MM.1S (cell line): ENCODE data around the gene COMMD3.

ENCODE experiments used
- DNase-seq: peaks from one replicate; pipeline ENCODE4 v3.0.0-alpha.2; 2015
- H2AFZ ChIP-seq: fragments of 300-600 bp; sonication (generic); 2 replicates; pipeline ENCODE4 v1.6.0; 2016; ENCODE audit warnings: antibody characterized with exemption, low read length
- H3F3A ChIP-seq: fragments of 300-600 bp; sonication (generic); 2 replicates; pipeline ENCODE4 v1.6.1; 2016; ENCODE audit warnings: mild to moderate bottlenecking, antibody characterized with exemption, low read length, moderate library complexity, mixed read lengths; ENCODE audit not compliant: insufficient read depth
- H3K27ac ChIP-seq: fragments of 300-600 bp; sonication (generic); 2 replicates; pipeline ENCODE4 v1.5.1; 2016; ENCODE audit warnings: mild to moderate bottlenecking, low read length
- H3K27me3 ChIP-seq: fragments of 300-600 bp; sonication (generic); replicated peaks from 2 replicates; pipeline ENCODE4 v1.6.0; 2016; ENCODE audit warnings: low read length; ENCODE audit not compliant: insufficient read depth
- H3K36me3 ChIP-seq: fragments of 300-600 bp; sonication (generic); replicated peaks from 2 replicates; pipeline ENCODE4 v1.6.1; 2016; ENCODE audit warnings: mild to moderate bottlenecking, low read length, mixed read lengths; ENCODE audit not compliant: insufficient read depth
- H3K4me1 ChIP-seq: fragments of 300-600 bp; sonication (generic); 2 replicates; pipeline ENCODE4 v1.6.1; 2016; ENCODE audit warnings: low read length, mixed read lengths
- H3K4me2 ChIP-seq: fragments of 300-600 bp; sonication (generic); 2 replicates; pipeline ENCODE4 v1.6.0; 2016; ENCODE audit warnings: low read depth, low read length
- H3K4me3 ChIP-seq: fragments of 300-600 bp; sonication (generic); 2 replicates; pipeline ENCODE4 v1.5.1; 2016; ENCODE audit warnings: low read length, mixed read lengths
- H3K79me2 ChIP-seq: fragments of 300-600 bp; sonication (generic); 2 replicates; pipeline ENCODE4 v1.6.1; 2016; ENCODE audit warnings: mixed run types, low read length, mixed read lengths
- H3K9ac ChIP-seq: fragments of 300-600 bp; sonication (generic); 2 replicates; pipeline ENCODE4 v1.6.1; 2016; ENCODE audit warnings: low read length, mixed read lengths
- H3K9me2 ChIP-seq: fragments of 300-600 bp; sonication (generic); replicated peaks from 2 replicates; pipeline ENCODE4 v1.6.1; 2016; ENCODE audit warnings: mild to moderate bottlenecking, low read length, mixed read lengths; ENCODE audit not compliant: insufficient read depth
- H3K9me3 ChIP-seq: fragments of 300-600 bp; sonication (generic); replicated peaks from 2 replicates; pipeline ENCODE4 v1.6.1; 2016; ENCODE audit warnings: mild to moderate bottlenecking, low read length, mixed read lengths; ENCODE audit not compliant: insufficient read depth
- H4K20me1 ChIP-seq: fragments of 300-600 bp; sonication (generic); 2 replicates; pipeline ENCODE4 v1.6.1; 2016; ENCODE audit warnings: mild to moderate bottlenecking, low read length, moderate library complexity, mixed read lengths; ENCODE audit not compliant: insufficient read depth
- CTCF ChIP-seq: fragments of 300-600 bp; sonication (generic); IDR thresholded peaks from 2 replicates; pipeline ENCODE4 v1.5.1; 2016; ENCODE audit warnings: antibody characterized with exemption, low read length, mixed read lengths
- EZH2 ChIP-seq: fragments of 300-600 bp; sonication (generic); optimal IDR thresholded peaks from 2 replicates; pipeline ENCODE3; 2017; ENCODE audit warnings: low read depth, mild to moderate bottlenecking, antibody characterized with exemption, low read length, mixed read lengths
- EZH2phosphoT487 ChIP-seq: fragments of 300-600 bp; sonication (generic); IDR thresholded peaks from 2 replicates; pipeline ENCODE4 v1.6.1; 2018; ENCODE audit warnings: antibody characterized with exemption, low read length

COMMD3 gene

GRCh38 chr10:22278441-22278782 is 37.8 kb upstream of the COMMD3 start:
- no peaks in the 10 kb centered on the region for H3K9me3 ChIP-seq
- DNase-seq, result no peak
- no peaks in the 10 kb centered on the region for H3K36me3 ChIP-seq
- H4K20me1 ChIP-seq, result no peaks in the 10 kb centered on the region
- H3K9ac ChIP-seq, result no peak overlapping the region
- H3K4me2 ChIP-seq, result no peak overlapping the region
- H3K79me2 ChIP-seq, result no peaks in the 10 kb centered on the region
- H3K27me3 ChIP-seq, result no peaks in the 10 kb centered on the region
- TF ChIP-seq EZH2phosphoT487 (no peak), EZH2 (no peak), CTCF (no peak)
- H2AFZ ChIP-seq, result no peak overlapping the region
- H3K27ac ChIP-seq, result no peak overlapping the region
- H3K4me3 ChIP-seq, result no peak overlapping the region
- no peaks in the 10 kb centered on the region for H3F3A ChIP-seq
- H3K4me1 ChIP-seq, result no peaks in the 10 kb centered on the region
- no peaks in the 10 kb centered on the region for H3K9me2 ChIP-seq

- Histone ChIP-seq H3F3A (no peaks in the 10 kb centered on the region), H3K79me2 (no peaks in the 10 kb centered on the region), H3K36me3 (no peaks in the 10 kb centered on the region), H4K20me1 (no peaks in the 10 kb centered on the region), H2AFZ (no peak overlapping the region), H3K9me3 (no peaks in the 10 kb centered on the region), H3K4me3 (no peak overlapping the region), H3K4me2 (no peak overlapping the region), H3K4me1 (no peaks in the 10 kb centered on the region), H3K9ac (no peak overlapping the region), H3K27ac (no peak overlapping the region), H3K9me2 (no peaks in the 10 kb centered on the region), H3K27me3 (no peaks in the 10 kb centered on the region)
- TF ChIP-seq EZH2phosphoT487, result no peak
- no peak for TF ChIP-seq EZH2
- no peak for TF ChIP-seq CTCF
- no peak for DNase-seq
These were observed 36.1 kb upstream of the COMMD3 start for GRCh38 chr10:22280078-22280477.

- H4K20me1 ChIP-seq, result no peaks in the 10 kb centered on the region
- H3K27ac ChIP-seq, result no peak overlapping the region
- no peaks in the 10 kb centered on the region for H3K4me1 ChIP-seq
- no peak overlapping the region for H3K9ac ChIP-seq
- TF ChIP-seq EZH2phosphoT487, result no peak
- no peak for TF ChIP-seq CTCF
- TF ChIP-seq EZH2, result no peak
- no peaks in the 10 kb centered on the region for H3K9me3 ChIP-seq
- no peak for DNase-seq
- no peak overlapping the region for H3K4me2 ChIP-seq
- no peaks in the 10 kb centered on the region for H3K27me3 ChIP-seq
- no peaks in the 10 kb centered on the region for H3K9me2 ChIP-seq
- H3F3A ChIP-seq, result no peaks in the 10 kb centered on the region
- H3K79me2 ChIP-seq, result no peaks in the 10 kb centered on the region
- H2AFZ ChIP-seq, result no peak overlapping the region
- no peaks in the 10 kb centered on the region for H3K36me3 ChIP-seq
- H3K4me3 ChIP-seq, result no peak overlapping the region
These were observed 31.1 kb upstream of the COMMD3 start for GRCh38 chr10:22285130-22285529.
